BLaER1 treated with 17β-estradiol and CSF1 and Interleukin-3, amounts not matched to agents 10 nM and 100 nM (cell line): ENCODE results near the gene MEIG1.
A peak's percentile ranks its signal among the peaks of the same experiment; 100 is the strongest.

Experiments used
- H3K27ac ChIP-seq, 11 experiments: shearing (Covaris generic); formaldehyde crosslinking; 2 replicates each; pipeline ENCODE4 v1.8.1; 2022
- H3K27me3 ChIP-seq, 11 experiments: shearing (Covaris generic); formaldehyde crosslinking; 2 replicates each; pipeline ENCODE4 v1.8.1; 2022
- H3K36me3 ChIP-seq, 11 experiments: shearing (Covaris generic); formaldehyde crosslinking; 2 replicates each; pipeline ENCODE4 v1.8.1; 2022
- H3K4me1 ChIP-seq, 10 experiments: shearing (Covaris generic); formaldehyde crosslinking; 2 replicates each; pipeline ENCODE4 v1.8.1; 2022
- H3K4me2 ChIP-seq, 11 experiments: shearing (Covaris generic); formaldehyde crosslinking; 2 replicates each; pipeline ENCODE4 v1.8.1; 2022
- H3K4me3 ChIP-seq, 10 experiments: shearing (Covaris generic); formaldehyde crosslinking; 2 replicates each; pipeline ENCODE4 v1.8.1; 2022
- H3K9ac ChIP-seq, 11 experiments: shearing (Covaris generic); formaldehyde crosslinking; 2 replicates each; pipeline ENCODE4 v1.8.1; 2022
- H3K9me3 ChIP-seq, 11 experiments: shearing (Covaris generic); formaldehyde crosslinking; replicated peaks in 1 of 11; 2 replicates each; pipeline ENCODE4 v1.8.1; 2022
- H4K20me1 ChIP-seq, 11 experiments: shearing (Covaris generic); formaldehyde crosslinking; 2 replicates each; pipeline ENCODE4 v1.8.1; 2022
- Cebpa-rat ChIP-seq, 11 experiments: shearing (Covaris generic); IDR thresholded peaks; 2 replicates each; pipeline ENCODE4 v1.8.1; 2022

The MEIG1 gene

GRCh38 chr10:14959221-14960057 is at the start of gene MEIG1:
TSS of gene MEIG1 (plus strand) at chr10:14959388. CDS start at chr10:14966469, 7,081 bp downstream.
- peak within 1 kb of the TSS; percentile 86 to 93 (median 90) for H3K9ac ChIP-seq
- TF ChIP-seq Cebpa-rat (IDR thresholded peaks at IDR 0.05) = no peak
- H3K9me3 ChIP-seq = no peaks in the 10 kb centered on the region
- H3K4me1 ChIP-seq = peaks cover 18 to 26% (median 20%) of the 10 kb centered on the region in 10 experiments
- no peaks in the 10 kb centered on the region for H4K20me1 ChIP-seq
- peak within 1 kb of the TSS; percentile 67 to 91 (median 81) for H3K4me2 ChIP-seq
- H3K36me3 ChIP-seq = no peaks in the 10 kb centered on the region
- H3K27ac ChIP-seq = peak within 1 kb of the TSS; percentile 89 to 96 (median 93)
- H3K27me3 ChIP-seq = no peaks in the 10 kb centered on the region
- H3K4me3 ChIP-seq = peak within 1 kb of the TSS; percentile 64 to 81 (median 70)

- no peak for TF ChIP-seq Cebpa-rat (IDR thresholded peaks at IDR 0.05)
- Histone ChIP-seq H3K4me1 (no peaks in the 10 kb centered on the region), H3K4me2 (no peak overlapping the region), H4K20me1 (peaks cover 0 to 11% (median 0%) of the 10 kb centered on the region in 11 experiments; a peak in 3 of 22 replicates), H3K27me3 (no peaks in the 10 kb centered on the region), H3K4me3 (no peak overlapping the region), H3K27ac (no peak overlapping the region), H3K36me3 (peaks cover 98 to 100% (median 100%) of the 10 kb centered on the region in 11 experiments), H3K9me3 (peaks cover 33 to 61% (median 52%) of the 10 kb centered on the region in 11 experiments), H3K9ac (no peak overlapping the region)
Measured at GRCh38 chr10:14910953-14911352, 48.2 kb upstream of the MEIG1 start.

GRCh38 chr10:14911801-14912200 is 47.4 kb upstream of the MEIG1 start:
- TF ChIP-seq Cebpa-rat (IDR thresholded peaks at IDR 0.05) = no peak
- H3K4me3 ChIP-seq = no peak overlapping the region
- H3K9ac ChIP-seq = no peak overlapping the region
- peaks cover 0 to 18% (median 0%) of the 10 kb centered on the region in 11 experiments; a peak in 4 of 22 replicates for H4K20me1 ChIP-seq
- H3K9me3 ChIP-seq = peaks cover 37 to 66% (median 58%) of the 10 kb centered on the region in 11 experiments
- H3K27me3 ChIP-seq = no peaks in the 10 kb centered on the region
- H3K4me2 ChIP-seq = no peak overlapping the region
- no peak overlapping the region for H3K27ac ChIP-seq
- H3K4me1 ChIP-seq = no peaks in the 10 kb centered on the region
- peaks cover 98 to 100% (median 100%) of the 10 kb centered on the region in 11 experiments for H3K36me3 ChIP-seq

- Histone ChIP-seq H3K4me1 (no peaks in the 10 kb centered on the region), H3K4me2 (no peak overlapping the region), H3K36me3 (peaks cover 98 to 100% (median 100%) of the 10 kb centered on the region in 11 experiments), H4K20me1 (peaks cover 0 to 11% (median 0%) of the 10 kb centered on the region in 11 experiments; a peak in 4 of 22 replicates), H3K9me3 (peaks cover 62 to 83% (median 71%) of the 10 kb centered on the region in 11 experiments), H3K27ac (no peak overlapping the region), H3K9ac (no peak overlapping the region), H3K27me3 (no peaks in the 10 kb centered on the region), H3K4me3 (no peak overlapping the region)
- TF ChIP-seq Cebpa-rat (IDR thresholded peaks at IDR 0.05) = no peak
Measured at GRCh38 chr10:14916600-14916999, 42.6 kb upstream of the MEIG1 start.

- Histone ChIP-seq H3K9ac (no peak overlapping the region), H3K27ac (no peak overlapping the region), H3K36me3 (peaks cover 98 to 100% (median 100%) of the 10 kb centered on the region in 11 experiments), H3K4me3 (peak overlapping the region in 6 of 10 experiments; percentile 1 to 22 (median 8); a peak in 6 of 20 replicates), H3K27me3 (no peaks in the 10 kb centered on the region), H4K20me1 (peaks cover 0 to 11% (median 0%) of the 10 kb centered on the region in 11 experiments; a peak in 4 of 22 replicates), H3K4me1 (no peaks in the 10 kb centered on the region), H3K9me3 (peaks cover 57 to 78% (median 65%) of the 10 kb centered on the region in 11 experiments), H3K4me2 (no peak overlapping the region)
- TF ChIP-seq Cebpa-rat (IDR thresholded peaks at IDR 0.05) = no peak
Measured at GRCh38 chr10:14917827-14918226, 41.4 kb upstream of the MEIG1 start.

- no peak overlapping the region for H3K4me3 ChIP-seq
- H3K27me3 ChIP-seq = no peaks in the 10 kb centered on the region
- TF ChIP-seq Cebpa-rat (IDR thresholded peaks at IDR 0.05) = no peak
- peaks cover 51 to 66% (median 55%) of the 10 kb centered on the region in 11 experiments for H3K9me3 ChIP-seq
- H3K4me2 ChIP-seq = no peak overlapping the region
- H3K36me3 ChIP-seq = peaks cover 98 to 100% (median 100%) of the 10 kb centered on the region in 11 experiments
- H4K20me1 ChIP-seq = peaks cover 0 to 18% (median 0%) of the 10 kb centered on the region in 11 experiments; a peak in 5 of 22 replicates
- H3K4me1 ChIP-seq = no peaks in the 10 kb centered on the region
- H3K9ac ChIP-seq = no peak overlapping the region
- H3K27ac ChIP-seq = no peak overlapping the region
Measured at GRCh38 chr10:14918964-14919363, 40.2 kb upstream of the MEIG1 start.

- Histone ChIP-seq H3K4me3 (no peak overlapping the region), H3K4me2 (no peak overlapping the region), H3K36me3 (peaks cover 91 to 98% (median 97%) of the 10 kb centered on the region in 11 experiments), H4K20me1 (peaks cover 0 to 10% (median 0%) of the 10 kb centered on the region in 11 experiments; a peak in 6 of 22 replicates), H3K27me3 (no peaks in the 10 kb centered on the region), H3K9me3 (peaks cover 6 to 18% (median 14%) of the 10 kb centered on the region in 11 experiments), H3K4me1 (peaks cover 0 to 16% (median 3%) of the 10 kb centered on the region in 10 experiments; a peak in 8 of 20 replicates), H3K27ac (no peak overlapping the region), H3K9ac (no peak overlapping the region)
- no peak for TF ChIP-seq Cebpa-rat (IDR thresholded peaks at IDR 0.05)
Measured at GRCh38 chr10:14924013-14924412, 35.2 kb upstream of the MEIG1 start.

GRCh38 chr10:14925268-14925667 is 33.9 kb upstream of the MEIG1 start:
- Histone ChIP-seq H3K4me2 (no peak overlapping the region), H3K36me3 (peaks cover 91 to 98% (median 97%) of the 10 kb centered on the region in 11 experiments)
- no peak for TF ChIP-seq Cebpa-rat (IDR thresholded peaks at IDR 0.05)

GRCh38 chr10:14926061-14926470 is 33.1 kb upstream of the MEIG1 start:
- peaks cover 0 to 10% (median 0%) of the 10 kb centered on the region in 11 experiments; a peak in 6 of 22 replicates for H4K20me1 ChIP-seq
- H3K36me3 ChIP-seq = peaks cover 91 to 98% (median 97%) of the 10 kb centered on the region in 11 experiments
- no peaks in the 10 kb centered on the region for H3K27me3 ChIP-seq
- H3K9me3 ChIP-seq = no peaks in the 10 kb centered on the region; a peak in 1 of 22 replicates
- H3K9ac ChIP-seq = no peak overlapping the region
- no peak overlapping the region for H3K27ac ChIP-seq
- TF ChIP-seq Cebpa-rat (IDR thresholded peaks at IDR 0.05) = no peak
- H3K4me1 ChIP-seq = peaks cover 0 to 16% (median 3%) of the 10 kb centered on the region in 10 experiments; a peak in 8 of 20 replicates
- H3K4me3 ChIP-seq = no peak overlapping the region
- no peak overlapping the region for H3K4me2 ChIP-seq

More at GRCh38 chr10:14925268-14925667, 33.9 kb upstream of the MEIG1 start:
- Histone ChIP-seq H3K4me1 (peaks cover 0 to 16% (median 3%) of the 10 kb centered on the region in 10 experiments; a peak in 8 of 20 replicates), H3K4me3 (no peak overlapping the region), H3K27ac (no peak overlapping the region), H3K9ac (no peak overlapping the region), H3K27me3 (no peaks in the 10 kb centered on the region), H3K9me3 (peaks cover 0 to 7% (median 2%) of the 10 kb centered on the region in 11 experiments; a peak in 7 of 22 replicates), H4K20me1 (peaks cover 0 to 10% (median 0%) of the 10 kb centered on the region in 11 experiments; a peak in 6 of 22 replicates)
